ENCODE measurements around the gene STXBP3. TPM values are rescaled to one million over a fixed set of nuclear protein-coding genes. Genes with fewer than 3 reads are reported as not detected.

STXBP3 gene
- total and polyA plus RNA-seq, 2 donors, result 36.7 to 118 TPM

DNA sequence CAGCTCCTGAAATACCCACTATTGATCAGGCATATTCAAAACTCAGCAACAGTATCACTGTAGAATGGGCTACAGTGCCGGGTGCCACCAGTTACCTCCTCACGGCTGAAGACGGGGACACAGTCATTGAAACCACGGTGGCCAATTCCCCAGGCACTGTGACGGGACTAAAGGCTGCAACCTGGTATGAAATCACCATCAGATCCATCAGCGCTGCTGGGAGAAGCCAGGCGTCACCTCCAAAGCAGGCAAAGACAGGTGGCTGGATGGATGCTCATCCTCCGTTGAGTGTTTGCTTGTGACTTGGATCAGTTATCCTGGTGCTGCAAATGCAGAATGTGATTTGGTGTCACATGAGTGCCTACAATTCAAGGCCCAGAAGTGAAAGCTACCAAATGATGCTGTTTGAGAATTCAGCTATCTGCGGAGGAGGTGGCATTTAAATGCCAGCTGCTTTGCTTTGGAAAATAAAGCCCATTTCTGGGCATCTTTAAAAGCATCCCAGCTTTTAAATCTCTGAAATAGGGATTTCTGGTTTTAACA is 28.6 kb upstream of the STXBP3 start:
- H3K36me3 ChIP-seq (ENCODE audit: insufficient read depth), result no peaks in the 10 kb centered on the region
- H3K4me1 ChIP-seq (ENCODE audit: insufficient read depth), result no peaks in the 10 kb centered on the region
- no peak for DNase-seq (ENCODE audit: extremely low spot score)
- 90% methylated on average over 9 of the region's 9 CpGs for WGBS
- H3K27ac ChIP-seq (ENCODE audit: low read depth), result no peak overlapping the region
- H3K4me3 ChIP-seq (ENCODE audit: low read depth, low read length), result no peak overlapping the region

DNA sequence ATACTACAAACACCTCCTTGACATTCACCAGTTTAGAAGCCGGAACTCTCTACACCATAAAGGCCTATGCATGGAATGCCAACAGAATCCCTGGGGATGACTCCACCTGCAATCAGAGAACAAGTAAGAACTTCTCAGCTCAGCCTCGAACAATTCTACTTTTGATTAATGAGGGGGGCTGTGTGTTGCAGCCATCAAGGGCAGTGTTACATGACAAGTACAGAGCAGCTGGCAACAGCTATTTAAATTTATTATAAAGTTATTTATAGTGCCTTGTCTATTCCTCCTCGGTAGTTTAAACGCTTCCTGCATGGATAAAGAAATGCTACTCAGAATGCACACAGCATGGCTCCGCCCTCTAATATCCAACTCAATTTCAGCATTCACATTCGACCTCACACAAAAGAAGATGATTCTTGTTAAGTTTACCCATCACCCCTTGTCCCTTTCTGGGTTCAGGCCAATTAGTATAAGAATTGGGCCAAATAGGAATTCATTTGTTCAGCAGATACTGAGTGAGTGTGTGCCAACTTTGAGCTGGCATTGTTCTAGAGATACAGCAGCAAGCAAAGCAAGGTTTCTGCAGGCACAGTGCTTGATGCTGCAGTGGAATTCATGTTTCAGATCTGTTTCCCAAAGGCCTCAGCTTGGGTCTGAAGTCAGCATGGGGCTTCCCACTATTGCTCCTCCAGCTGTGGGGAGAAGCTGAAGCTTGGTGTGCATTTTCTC is 27.4 kb upstream of the STXBP3 start:
- Histone ChIP-seq H3K27ac (ENCODE audit: low read depth) (no peak overlapping the region), H3K4me1 (ENCODE audit: insufficient read depth) (no peaks in the 10 kb centered on the region), H3K4me3 (ENCODE audit: low read depth, low read length) (no peak overlapping the region), H3K36me3 (ENCODE audit: insufficient read depth) (no peaks in the 10 kb centered on the region)
- DNase-seq (ENCODE audit: extremely low spot score), result no peak
- WGBS, result 49% methylated on average over 6 of the region's 6 CpGs

DNA sequence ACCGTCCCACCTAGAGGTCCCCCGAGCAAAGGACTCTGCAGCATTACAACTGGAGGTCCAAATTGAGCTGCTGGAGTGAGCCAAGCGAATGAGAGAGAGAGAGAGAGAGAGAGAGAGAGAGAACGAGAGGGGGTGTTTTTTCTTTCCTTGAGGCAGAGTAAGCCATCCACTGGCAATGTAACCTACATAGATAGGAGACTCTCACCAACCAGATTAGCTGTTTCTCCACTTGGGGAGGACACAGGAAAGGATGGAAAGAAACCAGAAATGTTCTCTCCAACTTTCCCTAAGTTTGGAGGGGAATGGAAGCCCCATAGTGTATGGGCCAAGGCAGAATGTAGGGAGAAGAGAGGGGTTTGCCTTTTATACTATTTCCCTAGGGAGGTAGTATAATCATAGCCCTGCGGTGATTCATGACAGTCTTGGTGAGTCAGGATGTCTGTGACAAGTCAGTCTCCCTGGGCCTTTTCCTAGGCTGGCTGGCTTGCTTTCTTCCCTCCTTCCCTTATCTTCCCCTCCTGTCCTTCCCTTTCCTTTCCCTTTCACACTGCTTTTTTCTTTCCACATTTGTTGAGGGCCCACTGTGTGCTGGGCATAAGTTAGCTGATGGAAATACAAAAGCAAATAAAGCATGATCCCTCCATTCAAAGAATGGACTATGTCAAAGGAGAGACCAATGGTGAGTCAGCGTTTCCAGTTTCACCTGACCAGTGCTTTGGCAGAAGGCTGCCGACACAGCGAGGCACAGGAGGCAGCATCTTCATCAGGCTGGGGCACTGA is 26.6 kb upstream of the STXBP3 start:
- WGBS, result 78% methylated on average over 8 of the region's 8 CpGs
- no peak for DNase-seq (ENCODE audit: extremely low spot score)

DNA sequence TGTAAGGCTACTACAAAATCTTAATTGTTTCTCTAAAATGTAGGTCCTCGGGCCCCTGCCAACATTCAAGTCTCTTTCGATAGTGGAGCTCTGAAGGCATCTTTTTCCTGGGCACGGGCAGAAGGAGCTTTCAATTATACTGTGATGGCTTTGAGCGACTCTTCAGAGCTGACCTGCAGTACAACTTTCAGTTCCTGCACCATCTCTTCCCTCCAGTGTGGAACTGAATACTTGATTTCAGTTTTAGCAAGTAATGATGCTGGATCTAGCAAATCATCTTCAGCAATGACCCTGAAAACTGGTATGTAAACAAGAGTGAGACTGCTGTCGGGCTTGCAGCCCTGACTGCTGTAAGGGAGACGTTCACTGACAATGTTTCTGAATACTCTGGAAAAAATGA is 24.2 kb upstream of the STXBP3 start:
- 66% methylated on average over 6 of the region's 6 CpGs for WGBS
- H3K4me3 ChIP-seq (ENCODE audit: low read depth, low read length), result no peak overlapping the region
- H3K4me1 ChIP-seq (ENCODE audit: insufficient read depth), result no peaks in the 10 kb centered on the region
- no peaks in the 10 kb centered on the region for H3K36me3 ChIP-seq (ENCODE audit: insufficient read depth)
- no peak for DNase-seq (ENCODE audit: extremely low spot score)
- H3K27ac ChIP-seq (ENCODE audit: low read depth), result no peak overlapping the region

More for the DNA sequence above, 26.6 kb upstream of the STXBP3 start:
- Histone ChIP-seq H3K27ac (ENCODE audit: low read depth) (no peak overlapping the region), H3K4me3 (ENCODE audit: low read depth, low read length) (no peak overlapping the region), H3K4me1 (ENCODE audit: insufficient read depth) (no peaks in the 10 kb centered on the region), H3K36me3 (ENCODE audit: insufficient read depth) (no peaks in the 10 kb centered on the region)

DNA sequence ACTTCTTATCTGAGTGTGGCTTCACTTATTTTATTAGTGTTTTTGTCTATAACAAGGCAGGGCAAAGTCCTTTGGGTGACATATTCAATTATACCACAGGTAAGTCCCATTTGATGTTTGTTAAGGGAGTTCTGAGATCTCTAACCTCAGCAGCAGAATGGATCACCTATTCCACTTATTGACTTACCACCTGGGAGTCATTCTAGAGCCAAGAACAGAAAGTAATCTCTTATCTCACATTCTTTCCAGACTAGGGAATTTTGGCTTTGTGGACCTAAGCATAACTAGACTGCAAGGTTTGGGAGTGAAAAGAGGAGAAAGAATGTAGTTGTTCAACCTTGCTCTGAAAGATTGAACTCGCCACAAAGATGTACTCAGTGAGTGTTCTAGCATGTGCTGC is 20.6 kb upstream of the STXBP3 start:
- no peaks in the 10 kb centered on the region for H3K4me1 ChIP-seq (ENCODE audit: insufficient read depth)
- DNase-seq (ENCODE audit: extremely low spot score), result no peak
- H3K4me3 ChIP-seq (ENCODE audit: low read depth, low read length), result no peak overlapping the region
- 77% methylated on average over 1 of the region's 1 CpG for WGBS
- no peak overlapping the region for H3K27ac ChIP-seq (ENCODE audit: low read depth)
- H3K36me3 ChIP-seq (ENCODE audit: insufficient read depth), result no peaks in the 10 kb centered on the region

DNA sequence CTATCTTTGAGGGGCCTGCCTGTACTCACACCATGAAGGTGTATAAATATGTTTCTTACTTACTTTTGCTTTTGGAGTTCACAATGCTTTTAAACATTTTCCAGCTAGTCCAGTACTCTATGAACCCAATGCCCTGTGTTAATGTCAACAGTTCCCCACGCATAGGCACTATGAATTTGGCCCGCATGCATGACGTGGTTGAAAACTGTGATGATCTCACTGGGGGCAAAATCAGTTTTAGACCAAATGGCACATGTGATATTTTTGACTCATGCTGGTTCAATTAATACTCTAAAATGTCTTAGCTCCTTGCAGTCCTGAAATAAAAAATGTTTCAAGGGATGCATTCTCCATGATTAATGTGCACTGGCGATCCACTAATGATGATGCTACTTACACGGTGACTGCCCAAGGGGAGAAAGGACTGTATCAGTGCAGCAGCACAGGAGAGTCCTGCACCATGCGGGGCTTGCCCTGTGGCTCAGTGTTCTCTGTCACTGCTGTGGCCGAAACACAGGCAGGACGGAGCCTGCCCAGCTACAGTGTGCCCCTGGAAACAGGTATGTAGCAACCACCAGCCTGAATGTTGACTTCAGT is 18.0 kb upstream of the STXBP3 start:
- DNase-seq (ENCODE audit: extremely low spot score), result no peak
- Histone ChIP-seq H3K27ac (ENCODE audit: low read depth) (no peak overlapping the region), H3K4me1 (ENCODE audit: insufficient read depth) (no peaks in the 10 kb centered on the region), H3K36me3 (ENCODE audit: insufficient read depth) (no peaks in the 10 kb centered on the region), H3K4me3 (ENCODE audit: low read depth, low read length) (no peak overlapping the region)
- 85% methylated on average over 8 of the region's 8 CpGs for WGBS

DNA sequence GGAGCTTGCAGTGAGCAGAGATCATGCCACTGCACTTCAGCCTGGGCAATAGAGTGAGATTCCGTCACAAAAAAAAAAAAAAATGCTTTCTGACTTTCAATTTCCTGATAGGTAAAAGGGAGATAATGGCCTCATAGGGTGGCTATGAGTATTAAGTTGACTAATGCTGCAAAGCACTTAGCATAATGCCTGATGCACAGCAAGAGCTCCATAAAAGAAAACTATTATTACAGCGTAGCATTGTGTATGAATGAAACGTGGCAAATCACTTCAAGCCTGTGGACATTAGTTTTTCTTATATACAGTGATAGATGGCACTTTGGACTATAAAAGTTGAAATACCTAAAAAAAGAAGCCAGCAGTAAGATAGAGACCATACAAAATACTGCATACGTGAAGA is 17.0 kb upstream of the STXBP3 start:
- H3K27ac ChIP-seq (ENCODE audit: low read depth), result no peak overlapping the region
- no peaks in the 10 kb centered on the region for H3K36me3 ChIP-seq (ENCODE audit: insufficient read depth)
- no peak for DNase-seq (ENCODE audit: extremely low spot score)
- H3K4me1 ChIP-seq (ENCODE audit: insufficient read depth), result no peaks in the 10 kb centered on the region
- WGBS, result 89% methylated on average over 4 of the region's 4 CpGs
- no peak overlapping the region for H3K4me3 ChIP-seq (ENCODE audit: low read depth, low read length)

DNA sequence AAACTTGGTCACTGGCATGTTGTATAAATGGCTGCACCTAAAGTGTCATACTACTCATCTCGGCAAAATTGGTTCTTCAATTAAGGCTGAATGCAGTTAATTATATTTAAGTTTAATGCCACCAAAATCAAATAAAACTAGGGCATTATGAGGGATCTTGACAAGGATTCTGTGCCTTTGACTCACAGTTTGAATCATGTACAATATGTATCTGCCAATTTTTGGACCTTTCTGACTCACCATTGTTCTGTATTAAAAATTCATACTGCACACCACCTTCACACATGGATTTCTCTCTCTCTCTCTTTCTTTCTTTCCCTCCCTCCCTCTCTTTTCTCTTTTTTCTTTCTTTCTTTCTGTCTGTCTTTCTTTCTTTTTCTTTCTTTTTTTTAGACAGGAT is 14.1 kb upstream of the STXBP3 start:
- H3K27ac ChIP-seq (ENCODE audit: low read depth), result no peak overlapping the region
- DNase-seq (ENCODE audit: extremely low spot score), result no peak
- H3K4me1 ChIP-seq (ENCODE audit: insufficient read depth), result no peaks in the 10 kb centered on the region
- H3K4me3 ChIP-seq (ENCODE audit: low read depth, low read length), result no peak overlapping the region
- WGBS, result 94% methylated on average over 1 of the region's 1 CpG
- H3K36me3 ChIP-seq (ENCODE audit: insufficient read depth), result no peaks in the 10 kb centered on the region

DNA sequence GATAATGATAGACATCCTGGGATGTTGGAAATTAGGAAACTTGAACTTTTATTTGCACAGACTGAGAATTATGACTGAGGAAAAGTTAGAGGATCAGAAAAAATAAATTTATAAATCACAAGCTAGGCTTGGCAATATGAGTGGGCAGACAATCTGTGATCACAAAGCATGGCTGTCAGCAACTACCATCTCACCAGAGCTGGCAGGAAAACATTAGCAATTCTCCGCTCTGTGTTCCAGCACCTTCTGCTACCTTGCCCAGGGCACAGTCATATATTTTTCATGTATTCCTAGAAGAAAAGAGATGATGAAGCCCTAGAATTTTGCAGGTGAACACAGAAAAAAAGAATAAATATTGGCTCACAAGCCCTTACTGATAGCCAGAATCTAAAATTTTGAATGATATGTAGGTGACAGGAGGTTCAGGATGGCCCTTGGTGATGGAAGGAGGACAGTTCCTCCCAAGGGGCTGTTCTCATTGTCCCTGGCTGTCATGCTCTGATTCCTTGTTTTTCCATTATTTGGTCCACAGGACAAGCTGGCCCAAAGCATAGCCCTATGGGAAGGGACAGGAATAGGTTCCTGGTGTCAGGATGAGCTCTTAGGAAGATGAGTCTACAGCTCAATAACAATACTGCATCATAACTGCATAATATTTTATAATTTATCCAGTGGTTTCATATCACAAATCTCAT is 12.2 kb upstream of the STXBP3 start:
- no peak overlapping the region for H3K27ac ChIP-seq (ENCODE audit: low read depth)
- no peaks in the 10 kb centered on the region for H3K36me3 ChIP-seq (ENCODE audit: insufficient read depth)
- 93% methylated on average over 1 of the region's 1 CpG for WGBS
- no peaks in the 10 kb centered on the region for H3K4me1 ChIP-seq (ENCODE audit: insufficient read depth)
- no peak for DNase-seq (ENCODE audit: extremely low spot score)
- H3K4me3 ChIP-seq (ENCODE audit: low read depth, low read length), result no peak overlapping the region

DNA sequence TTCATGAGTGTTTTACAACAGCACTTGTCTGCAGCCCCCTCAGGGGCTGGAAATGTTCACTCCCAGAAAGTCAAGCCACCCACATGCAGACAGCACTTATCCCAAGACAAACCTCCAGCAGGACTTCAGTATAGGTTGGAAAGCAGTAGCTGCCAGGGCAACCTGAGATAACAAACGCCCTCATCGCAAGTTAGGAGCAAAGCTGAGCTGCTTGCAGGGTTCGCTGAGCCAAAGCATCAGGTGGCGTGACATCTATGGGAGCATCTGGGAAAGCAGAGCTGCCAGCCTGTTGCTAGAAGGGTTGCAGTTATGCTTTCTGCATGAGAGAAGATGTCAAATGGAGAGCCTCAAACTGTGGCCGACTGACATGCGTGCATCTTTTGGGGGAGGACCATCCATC is 4.2 kb upstream of the STXBP3 start:
- DNase-seq (ENCODE audit: extremely low spot score), result no peak
- Histone ChIP-seq H3K27ac (ENCODE audit: low read depth) (no peak overlapping the region), H3K4me1 (ENCODE audit: insufficient read depth) (no peaks in the 10 kb centered on the region), H3K36me3 (ENCODE audit: insufficient read depth) (no peaks in the 10 kb centered on the region), H3K4me3 (ENCODE audit: low read depth, low read length) (no peak overlapping the region)
- WGBS, result 68% methylated on average over 6 of the region's 6 CpGs

DNA sequence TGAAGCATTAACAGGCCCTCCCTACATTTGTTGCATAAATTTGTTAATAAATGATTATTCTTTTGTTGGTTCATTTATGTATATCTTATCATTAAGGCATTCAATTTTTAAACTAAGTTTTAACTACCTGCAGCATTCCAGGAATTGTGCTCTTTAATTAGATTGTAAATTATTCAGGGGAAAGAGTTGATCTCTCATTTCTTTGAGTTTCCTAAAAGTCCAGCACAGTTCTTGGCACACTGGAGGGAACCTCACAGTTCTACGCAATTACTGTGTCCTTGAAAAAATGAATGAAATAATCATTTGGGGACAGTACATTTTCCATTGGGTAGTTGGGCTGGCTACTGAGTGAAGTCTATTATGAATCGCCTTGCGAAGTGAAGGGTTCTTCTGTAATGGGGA is 493 bp upstream of the STXBP3 start:
- DNase-seq (ENCODE audit: extremely low spot score), result no peak
- Histone ChIP-seq H3K4me1 (ENCODE audit: insufficient read depth) (no peaks in the 10 kb centered on the region), H3K4me3 (ENCODE audit: low read depth, low read length) (no peak overlapping the region), H3K27ac (ENCODE audit: low read depth) (no peak overlapping the region), H3K36me3 (ENCODE audit: insufficient read depth) (no peaks in the 10 kb centered on the region)
- 39% methylated on average over 3 of the region's 3 CpGs for WGBS

DNA sequence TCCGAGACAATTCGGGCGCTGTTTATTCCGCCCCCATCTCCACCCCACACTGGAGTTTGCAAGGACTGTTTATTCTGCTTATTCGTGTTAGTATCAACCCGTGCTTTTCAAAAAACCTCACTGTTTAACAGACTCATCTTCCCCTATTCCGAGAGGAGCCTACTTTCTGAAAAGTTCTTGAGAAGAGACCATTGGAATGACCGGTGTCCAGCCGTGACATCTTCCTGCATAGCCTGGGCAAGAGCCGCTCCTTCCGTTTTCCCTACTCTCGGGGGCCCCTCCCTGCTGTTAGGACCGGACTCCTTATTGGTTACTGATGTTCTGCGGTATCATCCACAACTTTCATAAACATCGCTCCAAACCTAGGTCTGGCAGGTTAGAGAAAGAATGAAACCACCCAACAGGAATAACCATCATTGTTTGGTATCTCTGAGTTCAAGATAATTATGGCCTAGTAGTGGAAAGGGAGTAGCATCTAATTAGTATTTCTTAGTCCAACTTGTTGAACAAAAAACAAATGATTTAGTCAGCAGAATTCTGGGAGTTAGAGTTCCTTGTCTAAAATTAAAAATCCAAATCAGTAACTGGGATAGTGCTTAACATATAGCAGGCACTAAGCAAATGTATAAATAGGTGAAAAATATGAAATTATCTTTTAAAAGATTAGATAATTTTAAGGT is 837 bp downstream of the STXBP3 start:
- no peaks in the 10 kb centered on the region for H3K36me3 ChIP-seq (ENCODE audit: insufficient read depth)
- under 1% methylated on average over 15 of the region's 15 CpGs for WGBS
- no peaks in the 10 kb centered on the region for H3K4me1 ChIP-seq (ENCODE audit: insufficient read depth)
- H3K27ac ChIP-seq (ENCODE audit: low read depth), result peak overlapping the region; percentile 96
- DNase-seq (ENCODE audit: extremely low spot score), result peak; percentile 82
- H3K4me3 ChIP-seq (ENCODE audit: low read depth, low read length), result peak overlapping the region; percentile 83

DNA sequence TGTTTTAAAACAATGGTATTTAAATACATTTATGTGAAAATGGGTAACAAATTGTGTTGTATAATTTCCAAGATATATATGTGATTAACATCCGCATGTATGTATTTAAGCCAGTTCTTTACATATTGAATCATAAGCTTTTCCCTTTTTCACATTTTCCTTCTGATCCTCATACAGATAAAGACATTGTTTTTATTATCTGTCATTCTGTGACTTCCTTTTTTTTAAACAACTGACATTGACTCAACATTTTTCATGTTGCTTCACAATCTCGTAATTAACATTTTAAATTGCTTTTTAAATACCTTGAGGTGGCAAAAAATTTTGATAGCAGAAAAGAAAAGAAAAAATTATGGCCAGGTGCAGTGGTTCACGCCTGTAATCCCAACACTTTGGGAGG is 1.4 kb downstream of the STXBP3 start:
- H3K4me1 ChIP-seq (ENCODE audit: insufficient read depth), result no peaks in the 10 kb centered on the region
- no peak overlapping the region for H3K4me3 ChIP-seq (ENCODE audit: low read depth, low read length)
- no peak overlapping the region for H3K27ac ChIP-seq (ENCODE audit: low read depth)
- no peak for DNase-seq (ENCODE audit: extremely low spot score)
- H3K36me3 ChIP-seq (ENCODE audit: insufficient read depth), result no peaks in the 10 kb centered on the region
- 87% methylated on average over 3 of the region's 3 CpGs for WGBS
